ENCODE results near the gene FAM222A.

The FAM222A gene

DNA sequence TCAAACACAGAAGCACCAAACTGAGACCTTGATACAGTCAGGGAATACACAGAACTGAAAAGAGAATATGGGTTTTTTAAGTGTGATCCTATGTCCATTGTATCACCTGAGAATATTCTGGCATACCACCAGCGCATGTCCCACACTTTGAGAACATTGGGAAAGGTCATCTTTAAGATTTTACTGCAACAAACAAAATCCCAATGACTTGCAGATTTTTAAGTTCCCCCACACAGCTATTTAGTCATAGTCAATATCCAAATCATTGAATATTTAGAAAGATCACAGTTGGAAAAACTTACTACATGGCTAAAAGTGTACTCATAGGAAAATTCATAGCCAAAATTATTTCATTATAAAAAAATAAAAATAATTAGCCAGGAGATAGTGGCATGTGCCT, 65.1 kb downstream of the FAM222A start:
- DNase-seq, result no peak

DNA sequence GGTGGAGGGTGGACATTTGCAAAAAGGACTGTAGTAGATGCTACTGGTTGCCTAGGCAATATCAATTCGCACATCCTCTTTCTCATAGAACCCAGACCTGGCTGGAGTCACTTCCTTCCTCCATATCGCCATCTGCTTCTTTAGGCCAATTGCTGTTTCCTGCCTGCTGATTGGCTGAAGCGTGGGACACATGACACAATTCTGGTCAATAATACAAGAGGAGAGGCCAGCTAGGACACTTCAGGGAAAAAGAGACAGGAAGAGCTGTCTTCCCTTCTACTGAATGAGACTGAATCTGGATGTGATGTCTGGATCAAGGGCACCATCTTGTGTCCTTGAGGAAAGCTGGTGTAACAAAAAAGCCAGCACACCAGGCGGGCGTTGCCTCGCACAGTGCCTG, 65.8 kb downstream of the FAM222A start:
- no peak for DNase-seq

DNA sequence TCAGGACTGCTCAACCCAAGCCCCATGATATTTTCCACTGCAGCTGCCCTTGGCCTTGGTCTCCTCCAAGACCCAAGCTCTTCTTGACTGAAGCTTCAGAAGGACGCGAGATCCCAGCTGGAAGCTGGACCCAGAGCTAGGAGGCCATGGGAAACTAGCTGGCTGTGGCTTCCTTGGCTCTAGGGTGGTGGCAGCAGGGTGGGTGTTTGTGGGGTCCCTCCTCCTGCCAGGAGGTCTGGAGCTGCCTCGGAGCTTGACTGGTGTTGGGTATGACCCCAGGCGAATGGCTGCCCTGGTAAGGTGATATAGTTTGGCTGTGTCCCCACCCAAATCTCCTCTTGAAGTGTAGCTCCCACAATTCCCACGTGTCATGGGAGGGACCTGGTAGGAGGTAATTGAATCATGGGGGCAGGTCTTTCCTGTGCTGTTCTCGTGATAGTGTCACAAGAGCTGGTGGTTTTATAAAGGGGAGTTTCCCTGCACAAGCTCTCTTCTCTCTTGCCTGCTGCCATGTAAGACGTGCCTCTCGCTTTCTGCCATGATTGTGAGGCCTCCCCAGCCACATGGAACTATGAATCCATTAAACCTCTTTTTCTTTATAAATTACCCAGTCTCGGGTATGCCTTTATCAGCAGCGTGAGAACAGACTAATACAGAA, 68.2 kb downstream of the FAM222A start:
- no peak for DNase-seq

DNA sequence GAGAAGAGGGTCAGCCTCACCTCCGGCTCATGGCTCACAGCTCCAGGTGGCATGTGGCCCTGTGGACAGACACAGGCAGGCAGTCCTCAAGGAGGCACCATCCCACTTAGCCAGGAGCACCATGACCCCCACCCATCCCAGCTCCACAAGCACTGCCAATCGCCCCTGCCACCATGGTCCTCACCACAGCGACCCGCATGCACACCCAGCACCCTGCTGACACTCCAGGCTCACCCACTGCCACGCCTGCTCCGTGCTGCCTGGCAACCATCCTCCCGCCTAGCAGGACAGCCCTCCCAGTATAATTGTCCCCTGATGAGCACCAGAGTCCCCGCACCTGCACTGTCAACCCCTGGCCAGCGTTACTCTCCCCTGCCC, 68.7 kb downstream of the FAM222A start:
- DNase-seq, result no peak

DNA sequence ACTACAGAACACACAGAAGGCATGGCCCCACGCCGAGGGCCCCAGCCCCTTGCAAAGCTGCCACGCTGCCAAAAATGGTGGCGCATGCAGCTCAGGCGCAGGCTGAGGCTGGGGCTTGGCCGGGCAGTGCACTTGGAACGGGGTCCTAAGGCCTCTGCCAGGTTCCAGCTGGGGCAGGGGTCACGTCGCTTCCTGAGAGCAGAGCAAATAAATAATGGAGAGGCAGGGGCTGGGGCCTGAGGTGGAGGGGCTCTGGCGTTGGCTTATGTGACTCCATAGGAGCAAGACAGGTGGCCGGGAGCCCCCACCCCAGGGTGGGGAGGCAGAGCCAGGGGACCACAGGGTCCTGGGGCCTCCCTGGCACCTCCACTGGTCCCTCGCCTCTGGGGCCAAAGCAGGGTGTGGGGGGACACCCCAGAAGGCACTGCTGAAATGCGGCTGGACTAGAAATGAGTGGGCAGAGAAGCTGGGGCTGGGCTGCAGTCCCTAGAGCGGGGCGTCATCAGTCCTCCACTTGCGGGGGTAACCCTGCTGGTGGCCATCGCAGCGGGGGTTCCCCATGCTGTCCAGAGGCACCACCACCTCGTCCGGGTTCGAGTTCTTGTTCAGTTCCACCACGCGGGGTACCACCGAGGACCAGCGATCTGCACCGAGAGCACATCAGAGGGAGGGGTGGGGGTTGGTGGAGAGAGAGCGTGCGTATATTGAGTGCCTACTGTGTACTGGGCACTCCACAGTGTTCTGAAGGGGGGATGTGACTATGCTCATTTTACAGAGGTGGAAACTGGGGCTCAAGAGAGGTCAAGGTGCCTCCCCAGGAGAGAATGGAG, 69.7 kb downstream of the FAM222A start:
- no peak for DNase-seq

DNA sequence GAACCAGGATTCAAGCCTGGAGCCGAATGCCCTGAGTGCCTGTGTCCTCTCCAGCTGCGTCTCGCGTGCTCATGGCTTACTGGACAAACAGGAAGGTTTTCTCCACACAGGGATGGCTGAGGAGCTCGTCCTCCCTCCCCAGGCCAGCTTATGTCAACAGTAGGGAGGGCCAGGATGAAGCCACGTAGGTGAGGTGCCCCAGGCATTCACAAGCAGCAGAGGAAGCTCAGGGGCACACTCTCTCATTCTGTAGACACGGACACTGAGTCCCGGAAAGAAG, 70.3 kb downstream of the FAM222A start:
- DNase-seq, result no peak

DNA sequence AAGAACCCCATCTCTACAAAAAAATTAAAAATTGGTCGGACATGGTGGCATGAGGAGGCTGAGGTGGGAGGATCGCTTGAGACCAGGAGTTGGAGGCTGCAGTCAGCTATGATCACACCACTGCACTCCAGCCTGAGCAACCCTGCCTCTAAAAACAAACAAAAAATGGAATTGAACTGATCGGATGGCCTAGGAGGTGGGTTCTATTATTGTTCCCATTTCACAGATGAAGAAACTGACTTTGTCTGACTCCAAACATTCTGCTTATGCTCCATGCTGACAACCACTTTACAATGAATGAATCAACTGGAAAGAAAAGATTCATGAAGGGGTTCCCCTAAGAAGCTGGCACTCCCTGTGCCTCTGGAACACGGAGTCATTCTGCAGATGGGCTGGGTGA, 72.2 kb downstream of the FAM222A start:
- DNase-seq, result no peak

DNA sequence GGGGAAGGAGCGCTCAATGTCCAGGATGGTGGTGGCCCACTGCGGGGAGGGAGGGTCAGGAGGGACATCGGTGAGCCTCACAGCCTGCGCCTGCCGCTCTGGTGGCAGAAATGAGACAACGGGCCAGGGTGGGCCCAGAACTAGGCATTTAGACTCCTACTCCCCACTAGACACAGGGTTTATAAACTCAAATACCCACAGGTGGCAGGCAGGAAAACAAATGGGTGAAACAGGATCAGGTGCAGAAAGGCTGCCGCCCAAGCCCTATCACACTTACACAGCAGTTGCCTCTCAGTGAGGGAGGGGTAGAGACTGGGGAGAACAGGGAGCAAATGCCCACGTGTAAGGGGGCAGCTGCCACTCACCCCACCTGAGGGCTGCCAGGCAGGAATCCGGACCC, 73.2 kb downstream of the FAM222A start:
- no peak for DNase-seq

DNA sequence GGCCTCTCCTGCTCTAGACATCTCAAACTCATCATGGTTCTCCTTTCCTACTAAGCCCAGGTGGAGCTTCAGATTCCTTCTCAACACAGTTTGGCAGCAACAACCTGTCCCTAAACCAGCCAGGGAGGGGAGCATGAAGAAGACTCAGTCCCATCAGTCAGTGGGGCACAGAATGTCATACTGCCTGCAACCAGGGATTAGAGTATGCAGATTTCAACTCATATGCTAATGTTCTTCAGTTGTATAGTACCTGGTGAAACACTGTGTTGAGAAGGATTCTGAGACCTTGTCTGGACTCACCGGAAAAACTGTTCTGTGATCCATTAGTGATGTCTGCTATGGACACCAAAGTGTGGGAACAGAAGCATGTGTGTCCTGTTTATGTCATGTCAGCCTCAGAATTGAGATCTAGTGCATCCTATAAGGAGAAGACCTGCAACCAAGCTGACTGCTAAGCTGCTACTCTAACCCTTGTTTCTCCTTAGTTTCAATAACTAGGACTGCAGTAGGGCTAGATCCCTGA, 76.0 kb downstream of the FAM222A start:
- no peak for DNase-seq

DNA sequence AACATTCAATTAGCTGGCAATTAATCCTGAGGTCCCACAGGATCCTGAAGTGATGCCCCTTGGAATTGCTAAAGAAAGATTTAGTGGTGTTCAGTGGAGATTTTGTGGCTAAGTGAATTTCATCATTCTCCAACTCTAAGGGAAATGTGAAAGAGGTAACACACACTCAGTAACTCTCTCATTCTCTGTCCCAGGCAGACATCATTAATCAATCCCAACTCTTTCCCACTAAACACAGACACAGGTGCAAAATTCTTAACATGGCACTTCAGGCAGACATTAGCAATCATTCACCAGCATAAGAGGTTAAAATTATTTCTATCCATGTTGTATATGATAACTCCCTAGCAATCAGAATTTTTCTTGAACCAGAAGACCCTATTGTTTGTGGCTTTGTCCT, 79.4 kb downstream of the FAM222A start:
- no peak for DNase-seq

DNA sequence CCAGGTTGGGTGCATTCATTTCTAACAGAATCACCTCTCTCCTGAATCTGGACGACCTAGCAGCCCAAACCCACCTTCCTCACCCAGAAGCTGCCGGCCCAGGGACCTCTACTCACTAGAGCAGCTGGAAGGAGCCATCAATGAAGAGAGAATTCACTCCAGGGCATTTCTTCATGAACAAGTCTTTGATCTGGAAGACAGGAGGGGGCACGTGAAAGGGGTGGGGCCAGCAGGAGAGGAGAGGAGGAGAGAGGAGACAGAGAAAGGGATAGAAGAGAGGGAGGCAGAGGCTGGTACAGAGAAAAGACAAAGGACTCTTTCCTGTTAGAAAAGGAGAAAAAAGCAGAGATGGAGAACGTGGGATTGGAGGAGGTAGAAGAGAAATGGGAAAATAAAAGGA, 79.8 kb downstream of the FAM222A start:
- no peak for DNase-seq

DNA sequence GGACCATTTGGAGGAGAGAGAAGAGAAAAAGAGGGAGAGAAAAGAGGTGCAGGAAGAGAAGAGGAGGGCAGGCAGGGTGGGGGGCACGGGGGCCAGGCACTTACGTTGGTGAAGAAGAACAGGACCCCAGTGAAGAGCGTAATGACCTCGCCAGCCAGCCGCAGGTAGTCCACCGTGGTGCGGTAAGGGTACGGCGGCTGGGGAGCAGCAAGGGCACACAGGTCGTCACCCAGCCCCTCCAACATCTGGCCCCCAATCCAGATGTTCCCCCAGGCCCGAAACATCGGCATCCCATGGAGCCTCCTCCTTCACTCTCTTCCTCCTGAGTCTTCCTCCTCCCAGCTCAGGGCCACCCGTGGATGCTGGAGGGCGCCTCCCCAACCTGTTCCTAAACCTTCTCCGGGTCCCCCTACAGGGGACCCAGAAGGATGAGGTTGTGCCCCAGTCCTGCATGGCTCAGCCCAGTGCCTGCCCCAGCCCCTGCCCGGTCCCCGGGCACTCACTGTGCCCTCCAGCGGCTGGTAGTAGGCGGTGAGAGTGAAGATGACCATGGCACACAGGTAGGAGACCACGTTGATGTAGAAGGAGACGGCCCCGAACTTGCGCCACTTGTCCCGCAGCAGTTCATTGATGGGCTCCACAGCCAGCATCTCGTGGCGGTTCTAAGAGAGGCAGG, 80.3 kb downstream of the FAM222A start:
- DNase-seq, result no peak

DNA sequence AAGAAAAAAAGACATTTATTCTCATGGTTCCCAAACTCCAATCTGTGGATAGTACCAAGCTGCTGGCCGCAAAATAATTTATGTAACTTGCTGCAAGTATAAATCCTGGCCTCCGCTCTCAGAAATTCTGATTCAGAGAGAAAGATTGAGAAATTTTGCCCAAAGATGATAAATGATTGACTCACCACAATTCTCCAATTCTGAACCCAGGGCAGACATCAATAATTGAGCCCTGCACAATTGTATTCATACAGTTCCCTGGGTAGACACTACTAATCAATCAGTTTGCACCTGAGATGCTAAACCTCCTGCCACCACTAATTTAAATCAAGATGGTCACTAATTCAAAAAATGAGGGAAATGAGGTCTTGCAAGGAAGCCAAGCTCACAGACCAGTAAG, 81.4 kb downstream of the FAM222A start:
- DNase-seq, result no peak

DNA sequence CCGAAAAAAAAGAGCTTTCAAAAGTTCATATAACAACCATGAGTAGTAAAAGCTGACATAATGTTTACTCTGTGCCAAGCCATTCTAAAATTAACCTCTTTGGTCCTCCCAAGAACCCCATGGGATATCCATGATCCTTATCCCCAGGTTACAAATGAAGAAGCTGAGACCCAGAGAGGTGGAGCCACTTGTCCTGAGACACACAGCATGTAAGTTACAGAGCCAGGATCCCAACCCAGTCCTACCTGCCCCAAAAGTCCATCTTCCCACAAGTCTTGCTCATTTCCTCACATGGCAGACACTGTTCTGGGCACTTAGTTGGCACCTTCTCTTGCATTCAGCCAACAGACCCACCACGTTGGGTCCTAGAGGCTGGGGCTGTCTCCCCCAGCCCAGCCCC, 82.4 kb downstream of the FAM222A start:
- DNase-seq, result no peak

DNA sequence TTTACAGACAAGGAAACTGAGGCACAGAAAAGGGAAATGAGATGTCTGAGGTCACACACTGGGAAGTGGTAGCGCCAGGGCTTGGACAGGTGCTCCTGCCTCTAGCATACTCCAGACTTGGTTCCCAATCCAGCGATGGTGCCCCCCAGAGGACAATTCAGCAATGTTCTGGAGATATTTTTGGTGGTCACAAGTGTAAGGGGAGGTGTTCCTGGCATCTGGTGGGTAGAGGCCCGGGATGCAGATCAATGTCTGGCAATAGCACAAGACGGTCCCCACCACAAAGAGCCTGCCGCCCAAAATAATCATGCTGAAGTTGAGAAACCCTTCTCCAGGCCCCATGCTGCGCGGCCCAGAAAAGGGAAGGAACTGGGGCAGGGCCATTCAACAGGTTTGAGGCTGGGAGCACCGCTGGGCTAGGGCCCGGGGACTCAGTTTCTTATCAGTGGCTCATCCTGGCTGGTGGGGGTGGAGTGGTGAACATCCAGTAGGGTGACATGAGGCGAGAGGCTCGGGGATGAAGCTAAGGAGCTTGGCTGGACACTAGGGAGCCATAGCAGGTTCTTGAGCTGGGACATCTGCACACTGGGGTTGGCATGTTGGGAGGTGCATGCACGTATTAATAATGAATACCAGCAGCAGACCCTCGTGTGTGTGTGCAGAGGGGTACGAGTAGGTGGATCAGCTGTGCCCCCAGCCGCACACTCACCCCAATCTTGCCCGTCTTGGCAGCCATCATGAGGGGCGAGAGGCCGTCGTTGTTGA, 84.5 kb downstream of the FAM222A start:
- DNase-seq, result no peak

DNA sequence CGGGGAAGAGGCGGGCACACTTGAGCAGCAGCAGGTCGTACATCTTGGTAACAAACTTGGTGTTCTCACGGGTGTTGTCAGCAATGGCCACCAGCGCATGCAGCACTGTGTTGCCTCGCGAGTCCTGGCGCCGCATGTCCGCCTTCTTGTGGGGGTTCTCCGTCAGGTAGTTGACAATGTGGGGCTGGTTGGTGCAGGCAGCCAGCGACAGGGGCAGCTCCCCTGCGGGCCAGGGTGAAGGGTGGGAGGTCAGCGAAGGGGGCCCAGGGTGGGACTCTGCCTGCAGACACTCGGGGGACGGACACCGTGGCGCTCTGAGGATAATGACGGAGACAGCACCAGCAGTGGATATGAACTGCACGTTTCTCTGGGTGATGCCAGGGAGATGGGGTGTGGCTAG, 85.1 kb downstream of the FAM222A start:
- no peak for DNase-seq

DNA sequence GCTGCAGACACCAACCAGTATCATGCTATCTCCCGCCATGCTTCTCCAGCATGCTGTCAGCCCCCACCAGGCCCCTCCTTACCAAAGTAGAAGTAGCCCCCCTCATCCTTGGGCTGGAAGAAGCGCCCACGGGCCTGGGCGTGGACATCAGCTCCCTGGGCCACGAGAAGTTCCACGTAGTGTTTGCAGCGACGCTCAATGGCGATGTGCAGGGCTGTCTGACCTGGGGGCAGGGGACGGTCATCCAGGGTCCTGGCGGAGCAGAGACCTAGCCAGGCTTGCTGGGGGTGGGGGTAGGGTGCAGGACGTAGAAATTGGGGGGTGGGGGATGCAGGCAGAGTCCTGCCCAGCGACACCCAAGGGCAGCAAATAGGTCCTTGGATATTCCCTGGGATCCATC, 86.9 kb downstream of the FAM222A start:
- no peak for DNase-seq

DNA sequence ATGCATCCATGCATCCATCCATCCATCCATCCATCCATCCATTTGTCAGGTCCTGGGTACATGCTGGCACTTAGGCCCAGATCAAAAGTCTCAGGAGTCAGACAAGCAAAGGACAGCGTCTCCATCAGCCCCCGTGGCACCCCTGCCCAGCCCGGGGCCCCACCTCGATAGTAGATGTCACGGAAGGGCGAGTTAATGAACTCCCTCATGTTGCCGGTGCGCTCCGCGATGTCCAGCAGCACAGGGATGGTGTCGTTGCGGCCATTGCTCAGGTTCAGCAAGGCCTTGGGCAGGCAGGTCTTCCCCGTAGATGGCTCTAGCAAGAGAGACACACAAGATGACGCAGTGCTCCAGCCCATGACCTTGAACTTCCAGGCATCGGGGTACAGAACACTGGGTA, 89.2 kb downstream of the FAM222A start:
- no peak for DNase-seq

DNA sequence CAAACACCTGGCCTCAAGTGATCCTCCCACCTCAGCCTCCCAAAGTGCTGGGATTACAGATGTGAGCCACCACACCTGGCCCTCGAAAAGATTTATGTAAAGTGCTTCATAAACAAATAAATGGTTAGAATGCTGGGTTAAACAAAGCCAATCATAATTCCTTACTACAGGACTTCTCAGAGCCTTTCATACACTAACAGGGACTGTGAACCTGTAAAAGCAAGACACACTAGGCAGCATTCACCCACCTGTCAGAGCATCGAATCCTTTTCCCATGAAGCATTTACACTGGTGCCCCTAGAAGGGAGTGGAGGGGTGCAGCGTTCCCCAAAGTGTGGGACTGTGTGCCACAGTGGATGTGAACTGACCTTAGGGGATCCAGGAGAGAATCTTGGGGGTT, 90.1 kb downstream of the FAM222A start:
- no peak for DNase-seq

DNA sequence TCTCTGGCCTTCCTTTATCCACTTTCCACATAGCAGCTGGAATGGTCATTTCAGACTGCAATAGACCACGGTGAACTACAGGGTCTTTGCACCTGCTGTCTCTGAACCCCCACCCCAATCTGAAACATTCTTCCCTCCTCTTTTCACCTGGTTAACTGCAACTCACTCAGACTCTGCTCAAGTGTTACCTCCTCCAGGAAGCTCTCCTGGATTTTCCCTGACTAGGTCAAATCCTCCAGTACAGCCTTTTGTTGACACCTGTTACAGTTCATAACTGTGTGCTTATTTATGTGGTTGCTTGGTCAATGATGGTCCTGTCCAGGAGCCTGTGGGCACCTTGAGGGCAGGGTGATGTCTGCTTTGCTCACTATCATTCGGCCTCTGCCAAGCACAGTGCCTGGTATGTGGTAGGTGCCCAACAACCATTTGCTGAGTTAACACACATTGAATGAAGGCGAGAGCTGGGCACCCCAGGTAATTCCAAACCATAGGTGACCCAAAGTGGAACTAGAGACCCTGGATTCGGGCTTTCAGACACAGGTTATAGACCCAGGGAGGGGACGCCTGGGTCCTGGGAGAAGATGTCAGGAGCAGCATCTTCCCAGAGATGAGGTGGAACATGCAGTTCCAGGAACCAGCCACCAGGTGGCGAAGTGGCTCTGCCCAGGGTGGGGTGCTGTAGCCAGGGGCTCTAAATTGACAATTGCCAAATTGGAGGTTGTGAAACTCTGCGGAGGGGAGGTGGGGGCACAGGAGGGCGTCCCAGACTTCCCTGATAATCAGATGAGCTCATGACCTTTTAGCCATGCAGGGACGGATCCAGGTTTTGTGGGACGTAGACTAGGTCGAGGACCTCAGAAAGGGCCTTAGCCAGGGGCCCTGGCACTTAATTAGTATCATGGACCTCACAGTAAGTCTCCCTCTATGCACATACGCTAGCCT, 91.5 kb downstream of the FAM222A start:
- DNase-seq, result peak; percentile 73

DNA sequence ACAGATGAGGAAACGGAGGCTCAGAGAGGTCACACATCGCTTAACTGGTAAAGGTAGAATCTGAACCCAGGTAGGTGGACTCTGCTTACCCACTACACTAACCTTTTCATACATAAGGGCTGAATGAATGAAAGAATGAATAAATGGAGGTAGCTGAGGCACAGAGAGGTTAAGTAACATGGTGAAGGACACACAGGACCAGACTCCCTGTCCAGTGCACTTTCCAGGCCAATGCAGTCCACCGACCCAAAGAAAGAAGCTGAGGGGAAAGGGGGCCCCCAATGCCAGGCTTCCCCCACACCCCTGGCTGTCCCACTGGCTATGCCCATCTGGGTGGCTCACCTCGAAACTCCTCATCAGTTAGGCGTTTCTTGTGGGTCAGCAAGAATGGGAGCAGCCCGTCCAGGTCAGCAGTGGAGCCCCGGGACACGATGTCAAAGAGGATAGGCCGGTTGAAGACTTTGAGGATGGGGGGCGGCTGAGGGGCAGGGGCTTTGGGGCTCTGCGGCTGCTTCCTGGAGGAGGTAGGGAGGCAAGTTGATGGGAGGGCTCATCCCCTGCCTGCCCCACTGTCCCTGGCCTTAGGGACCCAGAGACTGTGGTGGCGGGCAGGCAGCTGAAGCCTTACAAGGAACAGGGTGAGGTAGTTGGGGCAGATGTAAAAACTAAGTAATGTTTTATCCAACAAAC, 94.5 kb downstream of the FAM222A start:
- DNase-seq, result no peak

Data from 8988T (cell line).